Left colon (tissue), 2 donors: ENCODE results near the gene TSHZ1. TPM values are rescaled to one million over a fixed set of nuclear protein-coding genes. Genes with fewer than 3 reads are reported as not detected.
"Not testable (repeated sequence)": the region's sequence is repeated elsewhere in the genome, so short reads cannot be mapped to it uniquely, and the experiment has no call there.

Experiments used
- ATAC-seq: fragments of 200-7000 bp; cut with Tn5 transposase; one replicate; pipeline ENCODE4 v1.9.1; 2020; ENCODE audit warnings: mild to moderate bottlenecking, moderate library complexity
- DNase-seq, 2 donors: peaks; one replicate each; pipeline ENCODE4 v3.0.0-alpha.2; 2020
- intact Hi-C, 2 donors: fragments of 100-400 bp; cut with DNase I in 1 of 2; cut with micrococcal nuclease in 1 of 2; formaldehyde crosslinking; loops; one replicate each; pipeline versions ENCODE4 v1.11.2 to v1.14.0; 2022; cut with DNase I, micrococcal nuclease
- total RNA-seq, 2 donors: library from RNA; stranded (reverse); fragmentation: NEBNext Ultra II Directional; extraction: Animal tissue kit (Norgen Biotek cat#: 25700); gene quantifications; one replicate each; pipeline ENCODE4 v1.2.1, GENCODE V29; 2021
- donor health status: DM: no; HTN: no; CAD: no.
- donor health status: DM: yes; HTN: yes; CAD: no.

The TSHZ1 gene
- total RNA-seq, 2 donors from 2014 or later: 24.8 to 34.1 TPM

DNA sequence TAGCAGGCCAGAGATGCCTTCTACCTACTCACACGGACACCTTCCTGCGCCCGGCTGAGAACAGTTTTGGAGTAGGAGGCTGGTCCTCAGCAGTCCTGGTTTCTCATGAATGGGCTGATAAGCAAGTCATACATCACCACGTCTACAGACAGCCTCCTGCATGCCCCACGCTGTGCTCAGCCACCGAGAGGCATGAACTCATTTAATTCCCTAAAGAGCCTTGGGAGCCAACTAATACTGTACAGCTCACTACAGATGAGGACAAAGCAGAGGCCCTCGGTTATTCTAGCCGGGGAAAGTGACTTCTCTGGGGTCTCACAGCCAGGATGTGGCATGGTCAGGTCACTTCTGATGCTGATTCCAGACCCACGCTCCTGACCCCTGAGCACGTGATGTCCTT lies 105.6 kb downstream of the TSHZ1 start:
- intact Hi-C loops: no loop called here
- no peak for ATAC-seq
- no peak for DNase-seq

GRCh38 chr18:75316826-75317225 lies 106.2 kb downstream of the TSHZ1 start:
- ATAC-seq (no peak), DNase-seq (no peak)
- intact Hi-C loops: no loop called here

- no peak for ATAC-seq
- DNase-seq: no peak
- intact Hi-C loops: no loop called here
Measured at GRCh38 chr18:75317300-75317699, 106.7 kb downstream of the TSHZ1 start.

GRCh38 chr18:75317703-75318102 lies 107.1 kb downstream of the TSHZ1 start:
- ATAC-seq (no peak), DNase-seq (no peak)
- intact Hi-C loops: no loop called here

GRCh38 chr18:75319905-75320304 lies 109.3 kb downstream of the TSHZ1 start:
- no peak for ATAC-seq
- intact Hi-C loops: no loop called here
- no peak for DNase-seq

- intact Hi-C loops: no loop called here
- no peak for ATAC-seq
- no peak for DNase-seq
Measured at GRCh38 chr18:75320506-75320905, 109.9 kb downstream of the TSHZ1 start.

GRCh38 chr18:75321431-75321830 lies 110.8 kb downstream of the TSHZ1 start:
- DNase-seq (no peak), ATAC-seq (no peak)
- intact Hi-C loops: no loop called here

DNA sequence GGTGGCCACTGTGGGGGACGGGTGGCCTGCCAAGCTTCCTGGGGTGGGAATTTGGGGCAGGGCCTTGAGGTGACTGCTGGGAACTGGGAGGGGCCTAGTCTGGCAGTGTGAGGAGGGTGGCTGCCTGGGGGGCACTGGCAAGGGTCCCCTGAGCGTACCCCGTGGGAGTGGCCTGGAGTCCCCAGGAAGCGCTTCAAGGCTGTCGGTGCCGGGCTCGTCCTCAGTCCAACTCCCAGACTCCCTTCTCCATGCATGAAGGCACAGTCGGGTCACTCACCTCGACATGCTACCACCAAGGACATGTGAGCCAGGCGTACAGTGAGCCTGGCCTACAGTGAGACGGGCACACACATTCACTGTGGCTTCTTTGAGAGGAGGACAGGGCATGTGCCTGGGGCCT lies 111.6 kb downstream of the TSHZ1 start:
- DNase-seq (no peak), ATAC-seq (no peak)
- intact Hi-C loops: no loop called here

DNA sequence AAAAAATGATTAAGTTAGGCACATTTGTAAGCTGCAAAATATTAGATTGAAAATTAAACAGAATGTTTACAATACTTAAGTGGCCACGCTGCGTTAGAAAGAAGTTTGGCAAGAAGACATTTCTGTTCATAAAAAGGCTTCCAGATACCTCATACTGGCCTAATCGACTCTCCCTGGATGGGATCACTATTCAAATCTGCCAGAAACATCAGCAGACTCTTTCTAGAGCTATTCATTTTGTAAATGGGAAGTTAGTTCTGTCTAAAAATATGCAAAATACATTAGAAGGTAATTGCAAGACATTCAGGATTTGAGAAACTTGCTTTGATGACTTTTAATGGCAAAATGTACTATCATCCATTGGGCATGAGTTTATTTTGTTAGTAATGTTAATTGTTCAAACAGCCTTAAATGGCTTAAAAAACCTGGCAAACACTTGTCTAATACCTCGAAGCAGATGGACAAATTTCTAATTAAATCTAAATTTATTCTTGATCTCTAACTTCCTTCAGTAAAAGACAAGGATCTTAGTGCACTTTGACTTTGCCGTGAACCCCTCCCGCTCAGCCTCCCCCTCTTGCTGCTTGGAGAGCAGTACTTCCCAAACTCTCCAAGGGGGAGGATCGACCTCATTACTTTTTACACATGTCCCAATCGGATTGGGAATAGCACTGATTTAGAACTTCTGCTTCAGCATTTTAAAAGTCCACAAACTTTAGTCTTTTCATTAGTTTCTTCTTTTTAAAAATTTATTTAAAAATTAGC lies 113.4 kb downstream of the TSHZ1 start:
- ATAC-seq (no peak), DNase-seq (no peak)
- intact Hi-C loops: no loop called here

DNA sequence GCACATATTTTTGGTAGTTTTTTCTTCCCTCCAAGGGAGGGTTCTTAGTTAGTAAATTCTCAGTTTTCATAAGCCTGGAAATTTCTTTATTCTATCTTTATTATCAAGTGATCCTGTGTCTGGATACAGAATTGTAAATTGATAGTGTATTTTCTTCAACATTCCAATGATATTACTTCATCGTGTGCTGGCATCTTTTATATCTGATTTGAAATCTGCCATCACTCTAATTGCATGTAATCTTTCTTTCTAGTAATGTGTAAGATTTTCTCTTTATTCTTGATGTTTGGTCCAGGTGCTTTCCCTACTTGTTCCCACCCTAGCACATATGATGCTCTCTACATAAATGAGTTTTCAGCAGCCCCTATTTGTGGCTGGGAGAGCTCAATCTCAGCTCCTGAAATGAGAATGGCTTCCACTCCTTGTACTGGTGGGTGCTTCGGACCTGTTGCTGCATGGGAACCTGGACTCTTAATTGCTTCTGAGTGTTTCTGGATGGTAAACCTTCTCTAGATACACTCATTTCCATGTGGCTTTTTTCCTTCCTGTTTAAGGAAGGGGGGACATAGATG lies 114.2 kb downstream of the TSHZ1 start:
- ATAC-seq (no peak), DNase-seq (no peak)
- intact Hi-C loops: no loop called here

DNA sequence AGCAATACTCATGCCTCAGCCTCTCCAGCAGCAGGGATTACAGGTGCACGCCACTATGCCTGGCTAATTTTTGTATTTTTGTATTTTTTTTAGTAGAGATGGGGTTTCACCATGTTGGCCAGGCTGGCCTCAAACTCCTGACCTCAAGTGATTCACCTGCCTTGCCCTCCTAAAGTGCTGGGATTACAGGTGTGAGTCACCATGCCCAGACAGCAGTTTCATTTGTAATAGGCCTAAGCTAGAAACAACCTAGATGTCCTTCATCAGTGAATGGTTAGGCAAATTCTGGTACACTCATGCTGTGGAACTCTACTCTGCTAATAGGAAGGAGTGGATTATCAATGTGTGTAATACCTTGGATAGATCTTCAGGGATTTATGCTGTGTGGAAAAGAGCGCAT lies 119.2 kb downstream of the TSHZ1 start:
- intact Hi-C loops, ATAC-seq, DNase-seq: not testable (repeated sequence)

GRCh38 chr18:75330308-75330707 lies 119.7 kb downstream of the TSHZ1 start:
- intact Hi-C loops: no loop called here
- DNase-seq: no peak

DNA sequence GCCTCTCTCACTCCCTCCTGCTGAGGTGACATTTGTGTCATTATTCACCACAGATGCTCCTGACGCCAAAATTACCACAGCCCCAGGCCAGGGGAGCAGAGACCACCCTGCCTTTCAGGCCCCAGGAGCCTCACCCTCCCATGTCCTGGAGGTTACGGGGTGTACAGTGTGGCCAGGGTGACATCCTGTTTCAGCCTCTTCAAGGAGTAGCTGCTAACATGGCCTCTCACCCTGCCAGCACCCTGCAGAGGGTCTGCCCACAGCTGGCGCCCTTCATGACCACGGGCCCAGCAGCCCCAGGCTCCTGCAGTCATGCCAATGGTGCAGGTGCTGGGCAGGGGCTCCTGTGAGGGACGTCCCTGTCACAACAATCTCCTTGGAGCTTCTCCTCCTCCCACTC lies 124.3 kb downstream of the TSHZ1 start:
- DNase-seq (no peak), ATAC-seq (no peak)
- intact Hi-C loops: no loop called here

More at GRCh38 chr18:75330308-75330707, 119.7 kb downstream of the TSHZ1 start:
- no peak for ATAC-seq

DNA sequence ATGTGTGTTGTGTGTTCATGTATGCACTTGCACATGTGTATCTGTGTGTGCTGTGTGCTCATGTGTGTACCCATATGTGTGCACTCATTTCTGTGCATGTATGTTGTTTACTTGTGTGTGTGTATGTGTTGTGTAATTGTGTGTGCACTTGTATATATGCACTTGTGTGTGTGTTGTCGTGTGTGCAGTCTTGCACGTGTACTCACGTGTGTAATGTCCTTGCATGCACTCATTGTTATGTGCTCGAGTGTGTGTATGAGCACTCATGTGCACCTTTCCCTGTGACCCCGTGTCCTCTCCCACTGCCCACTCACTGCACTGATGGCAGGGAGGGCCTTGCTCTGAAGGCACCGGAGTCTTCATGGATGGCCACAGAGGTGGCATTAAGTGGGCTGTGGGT lies 124.9 kb downstream of the TSHZ1 start:
- intact Hi-C loops: no loop called here
- DNase-seq (no peak), ATAC-seq (no peak)

GRCh38 chr18:75336767-75337166 lies 126.2 kb downstream of the TSHZ1 start:
- ATAC-seq (no peak), DNase-seq (no peak)
- intact Hi-C loops: no loop called here

DNA sequence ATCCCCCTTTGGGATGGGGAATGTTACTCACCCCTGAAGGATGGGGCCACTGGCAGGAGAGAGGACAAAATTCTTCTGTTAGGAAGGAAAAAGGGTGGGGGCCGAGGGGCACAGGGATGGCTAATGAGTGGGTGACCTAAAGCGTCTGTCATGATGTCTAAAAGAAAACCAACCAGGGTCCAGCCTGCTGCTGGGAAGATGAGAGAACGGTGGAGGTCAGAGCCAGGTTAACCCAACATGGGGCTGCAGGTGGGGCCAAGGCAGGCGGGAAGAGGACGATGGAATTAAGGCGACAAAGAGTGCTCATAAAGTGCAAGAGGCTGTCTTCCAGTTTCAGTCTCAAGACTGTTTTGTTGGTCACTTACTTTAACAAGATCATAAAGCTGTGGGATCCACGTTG lies 126.8 kb downstream of the TSHZ1 start:
- intact Hi-C loops: no loop called here
- DNase-seq: no peak
- no peak for ATAC-seq

- intact Hi-C loops: no loop called here
- DNase-seq: no peak
- no peak for ATAC-seq
Measured at GRCh38 chr18:75338631-75339030, 128.0 kb downstream of the TSHZ1 start.
